Smooth muscle cell (in vitro differentiated cells): ENCODE measurements around the gene MCMBP. TPM values are rescaled to one million over a fixed set of nuclear protein-coding genes. Genes with fewer than 3 reads are reported as not detected.

ENCODE experiments used
- DNase-seq: peaks from one replicate; lab custom pipeline; 2025; ENCODE audit not compliant: unreplicated experiment; lab: John Stamatoyannopoulos, UW
- H2AFZ ChIP-seq: fragments of 200-600 bp; sonication (generic); 2 replicates; pipeline ENCODE4 v1.6.0; 2016; ENCODE audit warnings: antibody characterized with exemption, low read depth, mild to moderate bottlenecking
- H3F3A ChIP-seq: fragments of 200-600 bp; sonication (generic); 2 replicates; pipeline ENCODE4 v1.6.0; 2017; ENCODE audit warnings: antibody characterized with exemption, low read depth
- H3K27ac ChIP-seq: fragments of 200-600 bp; sonication (generic); 2 replicates; pipeline ENCODE4 v1.5.1; 2016; ENCODE audit warnings: low read depth, mild to moderate bottlenecking
- H3K27me3 ChIP-seq: fragments of 200-600 bp; sonication (generic); 2 replicates; pipeline ENCODE4 v1.6.1; 2016; ENCODE audit warnings: low read depth, mild to moderate bottlenecking
- H3K36me3 ChIP-seq: fragments of 200-600 bp; sonication (generic); 2 replicates; pipeline ENCODE4 v1.5.1; 2016; ENCODE audit warnings: low read depth
- H3K4me1 ChIP-seq: fragments of 200-600 bp; sonication (generic); 2 replicates; pipeline ENCODE4 v1.5.1; 2016; ENCODE audit warnings: low read depth
- H3K4me2 ChIP-seq: fragments of 200-600 bp; sonication (generic); 2 replicates; pipeline ENCODE4 v1.6.0; 2016; ENCODE audit warnings: mild to moderate bottlenecking
- H3K4me3 ChIP-seq: fragments of 200-600 bp; sonication (generic); 2 replicates; pipeline ENCODE4 v1.5.1; 2016; ENCODE audit warnings: mild to moderate bottlenecking
- H3K79me2 ChIP-seq: fragments of 200-600 bp; sonication (generic); 2 replicates; pipeline ENCODE4 v1.6.0; 2016; ENCODE audit warnings: low read depth, mild to moderate bottlenecking
- H3K9ac ChIP-seq: fragments of 200-600 bp; sonication (generic); 2 replicates; pipeline ENCODE4 v1.6.0; 2016; ENCODE audit warnings: low read depth
- H3K9me3 ChIP-seq: fragments of 200-600 bp; sonication (generic); replicated peaks from 2 replicates; pipeline ENCODE4 v1.5.1; 2016; ENCODE audit warnings: low read depth
- H4K20me1 ChIP-seq: fragments of 200-600 bp; sonication (generic); 2 replicates; pipeline ENCODE4 v1.6.0; 2016; ENCODE audit warnings: low read depth
- CTCF ChIP-seq: fragments of 200-600 bp; sonication (generic); IDR thresholded peaks from 2 replicates; pipeline ENCODE4 v1.5.1; 2017; ENCODE audit warnings: borderline replicate concordance, mild to moderate bottlenecking, antibody characterized with exemption; ENCODE audit not compliant: insufficient read depth, poor library complexity, severe bottlenecking
- WGBS: methylation state at CpG from one replicate; pipeline ENCODE4 v1.1.7; 2016; ENCODE audit warnings: low lambda C conversion rate; 5-methylcytosine and 5-hydroxymethylcytosine counted together
- polyA plus RNA-seq: library from polyadenylated mRNA; unstranded; fragments of >200 nt; fragmentation: Nextera tagmentation; extraction: Ambion mirVana; gene quantifications from 2 replicates; pipeline ENCODE4 v1.2.1, GENCODE V29; 2016
- total RNA-seq: library from RNA; depleted of rRNA; stranded (reverse); fragments of >200 nt; gene quantifications from 2 replicates; pipeline ENCODE4 v1.2.3, GENCODE V29; 2014

MCMBP gene
- total and polyA plus RNA-seq, 2 experiments from 2014 or later = 42.5 to 57.4 TPM

DNA sequence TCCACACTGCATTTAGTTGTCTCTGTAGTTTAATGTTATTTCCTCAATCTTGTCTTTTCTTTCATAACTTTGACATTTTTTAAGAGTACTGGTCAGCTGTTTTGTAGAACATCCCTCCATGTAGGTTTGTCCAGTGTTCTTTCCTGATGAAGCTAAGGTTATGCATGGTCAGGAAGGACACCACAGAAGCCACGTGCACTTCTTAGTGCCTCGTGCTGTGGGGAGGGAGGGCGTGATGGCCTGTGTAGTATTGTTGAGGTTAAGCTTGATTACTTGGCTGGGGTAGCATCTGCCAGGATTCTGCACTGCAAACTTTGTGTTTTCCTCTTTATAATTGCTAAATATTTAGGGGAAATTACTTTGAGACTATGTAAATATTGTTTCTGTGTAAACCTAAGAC, 48.3 kb downstream of the MCMBP start:
- H3F3A ChIP-seq = peaks cover 22% of the 10 kb centered on the region
- H3K36me3 ChIP-seq = peaks cover 10% of the 10 kb centered on the region
- no peak overlapping the region for H3K4me2 ChIP-seq
- H3K27me3 ChIP-seq = no peaks in the 10 kb centered on the region
- H4K20me1 ChIP-seq = peaks cover 58% of the 10 kb centered on the region
- H3K9ac ChIP-seq = no peak overlapping the region
- no peaks in the 10 kb centered on the region for H3K4me1 ChIP-seq
- H3K4me3 ChIP-seq = no peak overlapping the region
- H3K27ac ChIP-seq = no peak overlapping the region
- TF ChIP-seq CTCF = no peak
- peaks cover 22% of the 10 kb centered on the region for H3K79me2 ChIP-seq
- WGBS = 86% methylated on average over 3 of the region's 3 CpGs
- no peak for DNase-seq
- H2AFZ ChIP-seq = no peak overlapping the region
- no peaks in the 10 kb centered on the region for H3K9me3 ChIP-seq

DNA sequence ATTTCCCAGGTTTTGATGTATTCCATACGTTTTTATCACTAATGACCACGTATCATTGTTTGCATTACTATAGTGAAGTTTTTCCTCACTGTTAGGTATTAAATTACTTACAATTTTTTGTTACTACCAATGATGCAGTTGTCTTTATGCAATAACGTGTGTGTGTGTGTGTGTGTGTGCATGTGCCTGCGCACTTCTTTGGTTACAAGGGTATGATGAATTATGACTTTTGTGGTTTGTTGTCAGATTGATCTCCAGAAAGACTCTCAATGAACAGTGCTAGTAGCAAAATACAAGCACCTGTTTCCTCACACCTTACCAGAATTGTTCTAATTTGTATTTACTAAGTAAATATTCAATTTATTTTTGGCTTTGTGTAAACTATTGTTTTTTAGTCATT, 51.5 kb downstream of the MCMBP start:
- no peak overlapping the region for H2AFZ ChIP-seq
- peak overlapping the region; percentile 73 for H3K9ac ChIP-seq
- DNase-seq = no peak
- peaks cover 58% of the 10 kb centered on the region for H4K20me1 ChIP-seq
- H3K27ac ChIP-seq = no peak overlapping the region
- no peaks in the 10 kb centered on the region for H3K27me3 ChIP-seq
- peak overlapping the region; percentile 76 for H3K4me3 ChIP-seq
- H3K4me1 ChIP-seq = peaks cover 6% of the 10 kb centered on the region
- TF ChIP-seq CTCF = no peak
- peak overlapping the region; percentile 88 for H3K4me2 ChIP-seq
- H3F3A ChIP-seq = peaks cover 14% of the 10 kb centered on the region
- no peaks in the 10 kb centered on the region for H3K9me3 ChIP-seq
- WGBS = 53% methylated on average over 4 of the region's 4 CpGs
- H3K36me3 ChIP-seq = peaks cover 3% of the 10 kb centered on the region
- H3K79me2 ChIP-seq = peaks cover 30% of the 10 kb centered on the region

DNA sequence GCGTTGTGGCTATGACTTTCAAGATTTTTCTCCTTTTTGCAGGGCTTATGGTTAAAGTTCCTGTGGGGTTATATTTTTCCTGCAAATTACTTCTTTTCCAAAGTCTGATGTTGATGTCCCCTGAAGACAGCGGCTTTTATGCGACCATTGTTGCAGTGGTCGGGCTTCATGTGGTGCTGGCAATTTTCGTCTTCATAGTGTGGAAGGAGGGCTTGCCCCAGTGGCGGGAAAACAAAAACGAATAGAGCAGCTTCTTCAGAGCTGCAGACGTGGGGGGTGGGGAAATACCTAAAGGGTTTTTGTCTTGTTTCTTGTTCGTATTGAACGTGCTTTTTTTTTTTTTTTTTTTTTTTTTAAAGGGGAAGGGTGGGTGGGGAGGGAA, 53.8 kb downstream of the MCMBP start:
- Histone ChIP-seq H3K27ac (peak overlapping the region; percentile 32), H3K9me3 (no peaks in the 10 kb centered on the region), H3K36me3 (peaks cover 3% of the 10 kb centered on the region), H3K79me2 (peaks cover 30% of the 10 kb centered on the region), H3K4me3 (peak overlapping the region; percentile 76), H3K4me1 (peaks cover 6% of the 10 kb centered on the region), H3F3A (peaks cover 14% of the 10 kb centered on the region), H3K4me2 (peak overlapping the region; percentile 88), H2AFZ (no peak overlapping the region), H3K9ac (peak overlapping the region; percentile 57), H3K27me3 (no peaks in the 10 kb centered on the region), H4K20me1 (peaks cover 46% of the 10 kb centered on the region)
- WGBS = 49% methylated on average over 10 of the region's 10 CpGs
- TF ChIP-seq CTCF = no peak
- DNase-seq = no peak
